Fibroblast of pulmonary artery (primary cell): ENCODE data around the gene SPACA4.

ENCODE experiments used
- DNase-seq: peaks from one replicate; pipeline ENCODE4 v3.0.0-alpha.2; 2010; ENCODE audit warnings: low read depth
- H3K4me3 ChIP-seq: replicated peaks from 2 replicates; pipeline ENCODE4 v1.5.1; 2011; ENCODE audit warnings: low read depth, mild to moderate bottlenecking, control low read depth, low read length, moderate library complexity
- CTCF ChIP-seq: IDR thresholded peaks from 2 replicates; pipeline ENCODE4 v1.5.1; 2011; ENCODE audit warnings: mild to moderate bottlenecking, control low read depth, low read length, inconsistent platforms; ENCODE audit errors: missing control alignments

The SPACA4 gene

GRCh38 chr19:48646001-48646721 is 39.6 kb downstream of the SPACA4 start, which contains the start of gene CA11:
CA11 (minus strand) TSS chr19:48646187; CDS start chr19:48645632, 555 bp downstream.
- H3K4me3 ChIP-seq = peak within 1 kb of the TSS; percentile 60
- peak; percentile 33 for DNase-seq
- peak; percentile 71 for TF ChIP-seq CTCF

DNA sequence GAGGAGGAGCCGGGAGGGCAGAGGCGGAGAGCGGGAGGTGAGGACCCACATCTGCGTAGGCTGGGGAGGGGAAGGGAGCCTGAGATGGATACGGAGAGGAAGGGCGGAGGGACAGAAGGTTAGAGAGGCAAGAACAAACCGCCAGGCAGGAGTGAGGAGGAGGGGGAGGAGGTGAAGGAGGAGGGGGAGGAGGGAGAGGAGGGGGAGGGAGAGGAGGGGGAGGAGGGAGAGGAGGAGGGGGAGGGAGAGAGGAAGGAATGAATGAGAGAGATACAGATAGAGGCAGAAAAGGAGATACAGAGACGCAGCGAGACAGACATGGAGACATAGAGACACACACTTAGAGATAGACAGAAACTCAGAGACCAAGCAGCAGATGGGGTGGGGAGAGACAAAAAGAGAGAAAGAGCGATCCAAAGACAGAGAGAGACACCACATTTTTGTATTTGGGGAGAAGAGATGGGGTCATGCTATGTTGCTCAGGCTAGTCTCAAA is 40.2 kb downstream of the SPACA4 start:
- TF ChIP-seq CTCF = no peak
- H3K4me3 ChIP-seq = peak overlapping the region; percentile 60
- DNase-seq = peak; percentile 87

DNA sequence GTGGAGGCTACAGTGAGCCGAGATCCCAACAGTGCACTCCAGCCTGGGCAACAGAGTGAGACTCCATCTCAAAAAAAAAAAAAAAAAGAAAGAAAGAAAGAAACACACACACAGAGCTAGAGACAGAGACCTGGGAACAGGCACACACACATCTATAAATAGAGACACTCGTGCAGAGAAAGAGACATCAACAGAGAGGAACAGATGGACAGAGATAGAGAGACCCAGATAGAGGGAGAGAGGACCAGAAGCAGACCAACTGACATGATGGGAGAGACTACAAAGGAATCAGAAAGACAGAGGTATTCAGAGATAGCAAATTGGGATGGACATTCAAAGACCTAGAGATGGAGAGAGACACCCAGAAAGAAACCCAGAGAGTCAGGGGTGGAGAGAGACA is 41.6 kb downstream of the SPACA4 start:
- no peak for DNase-seq
- no peak overlapping the region for H3K4me3 ChIP-seq
- TF ChIP-seq CTCF = no peak

DNA sequence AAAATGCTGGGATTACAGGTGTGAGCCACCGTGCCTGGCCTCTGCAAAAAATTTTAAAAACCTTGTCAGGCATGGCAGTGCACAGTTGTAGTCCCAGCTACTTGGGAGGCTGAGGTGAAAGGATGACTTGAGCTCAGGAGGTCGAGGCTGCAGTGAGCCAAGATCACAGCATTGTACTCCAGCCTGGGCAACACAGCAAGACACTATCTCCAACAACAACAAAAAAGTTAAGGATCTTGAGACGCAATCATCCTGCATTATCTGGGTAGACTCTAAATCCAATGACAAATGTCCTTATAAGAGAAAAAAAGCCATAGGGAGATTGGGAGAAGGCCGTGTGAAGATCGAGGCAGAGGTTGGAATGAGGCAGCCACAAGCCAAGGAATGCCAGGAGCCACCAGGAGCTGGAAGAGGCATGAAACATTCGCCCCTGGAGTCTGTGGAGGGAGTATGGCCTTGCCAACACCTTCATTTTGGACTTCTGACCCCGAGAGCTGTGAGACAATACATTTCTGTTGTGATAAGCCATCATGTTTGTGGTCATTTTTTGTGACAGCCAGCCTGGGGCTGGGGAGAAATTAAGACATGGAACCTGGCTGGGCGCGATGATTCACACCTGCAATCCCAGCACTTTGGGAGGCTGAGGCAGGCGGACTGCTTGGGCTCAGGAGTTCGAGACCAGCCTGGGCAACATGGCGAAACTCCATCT is 44.6 kb downstream of the SPACA4 start:
- no peak overlapping the region for H3K4me3 ChIP-seq
- no peak for DNase-seq
- TF ChIP-seq CTCF = no peak

DNA sequence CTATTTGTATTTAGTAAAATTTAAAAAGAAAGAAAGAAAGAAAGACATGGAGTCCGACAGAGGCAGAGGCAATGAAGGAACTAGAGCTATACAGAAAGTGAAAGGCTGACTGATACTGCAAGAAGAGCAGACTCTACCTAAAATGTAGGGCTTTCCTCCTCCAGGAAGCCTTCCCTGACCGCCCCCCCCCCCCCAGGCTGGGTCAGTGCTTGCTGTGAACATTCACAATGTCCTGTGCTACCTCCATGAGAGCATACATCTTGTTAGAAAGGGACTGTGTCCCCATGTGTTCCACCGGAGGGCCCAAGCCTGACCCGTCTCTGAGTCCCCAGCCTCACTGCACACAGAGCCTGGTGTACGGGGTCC is 45.1 kb downstream of the SPACA4 start:
- TF ChIP-seq CTCF = no peak
- no peak overlapping the region for H3K4me3 ChIP-seq
- no peak for DNase-seq

DNA sequence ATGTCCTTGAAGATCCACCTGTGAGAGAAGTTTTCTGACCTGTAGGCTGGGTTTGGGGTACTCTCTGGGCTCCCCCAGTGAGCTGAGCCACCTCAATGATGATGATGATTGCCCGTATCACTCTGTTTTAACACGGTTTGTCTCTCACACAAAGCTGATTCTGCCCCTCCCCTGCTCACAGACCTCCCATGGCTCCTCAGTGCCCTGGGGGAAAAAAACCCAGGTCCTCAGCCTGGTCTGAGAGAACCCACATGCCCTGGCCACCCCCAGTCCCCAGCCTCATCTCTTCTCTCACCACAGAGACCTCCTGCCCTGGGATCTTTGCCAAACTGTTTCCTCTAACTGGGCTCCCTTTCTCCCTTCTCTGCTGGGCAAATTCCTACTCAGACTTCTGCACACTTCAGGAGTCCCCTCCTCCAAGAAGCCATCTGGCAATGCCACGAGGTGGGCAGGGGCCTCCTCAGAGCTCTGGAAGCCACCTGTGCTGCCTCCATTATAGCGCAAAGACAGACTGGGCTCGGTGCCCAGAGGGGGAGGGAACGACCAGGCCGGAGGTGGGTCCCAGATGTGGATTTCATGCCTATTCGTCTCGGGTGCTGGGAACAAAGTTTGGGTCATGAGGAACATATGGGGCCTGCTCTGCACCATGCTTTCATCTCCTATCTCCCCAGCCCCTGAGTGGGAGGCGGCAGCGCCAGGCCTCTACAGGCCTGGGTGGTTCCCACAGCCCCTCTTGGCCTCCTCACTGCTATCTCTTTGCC is 47.9 kb downstream of the SPACA4 start:
- H3K4me3 ChIP-seq = no peak overlapping the region
- DNase-seq = no peak
- TF ChIP-seq CTCF = no peak
